ENCODE measurements around the gene ECI1.

ECI1 gene

GRCh38 chr16:2237102-2237482, 14.3 kb downstream of the ECI1 start:
- Mint-ChIP-seq H3K36me3 (ENCODE audit: low read depth) (peaks cover 8% of the 10 kb centered on the region), H3K4me1 (no peaks in the 10 kb centered on the region), H3K27ac (no peak overlapping the region), H3K4me3 (peak overlapping the region; percentile 54), H3K9me3 (no peaks in the 10 kb centered on the region), H3K27me3 (ENCODE audit: low read depth, poor library complexity) (peaks cover 33% of the 10 kb centered on the region)
- TF ChIP-seq CTCF (IDR thresholded peaks at IDR 0.05): no peak
- no peak for DNase-seq

- no peaks in the 10 kb centered on the region for H3K4me1 Mint-ChIP-seq
- peak; percentile 74 for DNase-seq
- H3K27ac Mint-ChIP-seq: no peak within 1 kb of the TSS
- no peak for TF ChIP-seq CTCF (IDR thresholded peaks at IDR 0.05)
- peaks cover 7% of the 10 kb centered on the region for H3K36me3 Mint-ChIP-seq (ENCODE audit: low read depth)
- peaks cover 33% of the 10 kb centered on the region for H3K27me3 Mint-ChIP-seq (ENCODE audit: low read depth, poor library complexity)
- H3K4me3 Mint-ChIP-seq: peak within 1 kb of the TSS; percentile 54
- H3K9me3 Mint-ChIP-seq: no peaks in the 10 kb centered on the region
Observed at GRCh38 chr16:2236337-2237101, 14.9 kb downstream of the ECI1 start, which contains the start of gene DNASE1L2. TSS of gene DNASE1L2 (plus strand) at chr16:2236444. CDS start at chr16:2236817, 373 bp downstream.

- Mint-ChIP-seq H3K27me3 (ENCODE audit: low read depth, poor library complexity) (peaks cover 33% of the 10 kb centered on the region), H3K27ac (no peak overlapping the region), H3K4me3 (no peak overlapping the region), H3K4me1 (no peaks in the 10 kb centered on the region), H3K9me3 (no peaks in the 10 kb centered on the region), H3K36me3 (ENCODE audit: low read depth) (peaks cover 7% of the 10 kb centered on the region)
- no peak for TF ChIP-seq CTCF (IDR thresholded peaks at IDR 0.05)
- no peak for DNase-seq
Observed at GRCh38 chr16:2235695-2236336, 15.6 kb downstream of the ECI1 start.

- Mint-ChIP-seq H3K4me3 (no peak overlapping the region), H3K4me1 (no peaks in the 10 kb centered on the region), H3K9me3 (no peaks in the 10 kb centered on the region), H3K27me3 (ENCODE audit: low read depth, poor library complexity) (peaks cover 33% of the 10 kb centered on the region), H3K27ac (no peak overlapping the region), H3K36me3 (ENCODE audit: low read depth) (peaks cover 7% of the 10 kb centered on the region)
- TF ChIP-seq CTCF (IDR thresholded peaks at IDR 0.05): no peak
- no peak for DNase-seq
Observed at GRCh38 chr16:2235234-2235651, 16.1 kb downstream of the ECI1 start.

GRCh38 chr16:2234813-2235170, 16.6 kb downstream of the ECI1 start:
- no peak overlapping the region for H3K4me3 Mint-ChIP-seq
- no peaks in the 10 kb centered on the region for H3K9me3 Mint-ChIP-seq
- H3K27me3 Mint-ChIP-seq (ENCODE audit: low read depth, poor library complexity): peaks cover 33% of the 10 kb centered on the region
- TF ChIP-seq CTCF (IDR thresholded peaks at IDR 0.05): no peak
- H3K27ac Mint-ChIP-seq: no peak overlapping the region
- DNase-seq: no peak
- H3K4me1 Mint-ChIP-seq: no peaks in the 10 kb centered on the region
- H3K36me3 Mint-ChIP-seq (ENCODE audit: low read depth): peaks cover 5% of the 10 kb centered on the region
